ENCODE data around the gene PGAP3.

PGAP3 gene

DNA sequence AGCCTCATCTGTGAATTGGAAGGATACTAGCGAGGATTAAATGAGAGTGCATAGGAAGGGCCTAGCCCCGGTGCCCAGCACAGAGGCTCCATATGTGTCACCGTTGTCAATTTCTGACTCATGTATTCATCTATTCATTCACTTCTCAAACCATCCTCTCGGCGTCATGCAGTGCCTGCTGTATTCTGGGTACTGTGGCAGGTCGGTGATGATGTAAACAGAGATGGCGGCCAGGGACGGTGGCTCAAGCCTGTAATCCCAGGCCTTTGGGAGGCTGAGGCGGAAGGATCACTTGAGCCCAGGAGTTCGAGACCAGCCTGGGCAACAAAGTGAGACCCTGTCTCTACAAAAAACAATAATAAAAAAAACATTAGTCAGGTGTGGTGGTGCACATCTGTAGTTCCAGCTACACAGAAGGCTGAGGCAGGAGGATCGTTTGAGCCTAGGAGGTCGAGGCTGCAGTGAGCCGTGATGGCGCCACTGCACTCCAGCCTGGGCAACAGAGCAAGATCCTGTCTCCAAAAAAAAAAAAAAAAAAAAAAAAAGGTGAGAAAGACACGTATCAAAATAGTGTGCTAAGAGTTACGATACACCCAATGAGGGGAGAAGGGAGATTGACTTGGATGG, 65.4 kb downstream of the PGAP3 start:
- peak; percentile 88 for DNase-seq (ENCODE audit: low spot score)

GRCh38 chr17:39621523-39622379, 66.1 kb downstream of the PGAP3 start:
- DNase-seq (ENCODE audit: low spot score) = peak; percentile 88

Measured in activated CD4-positive, alpha-beta T cell treated with anti-CD3 and anti-CD28 coated beads, Interleukin-2, Interleukin-4, amounts not matched to agents 100 ng/mL and 50 ng/mL, durations not matched to agents 16 hours and 8 hours (primary cell).